HG02610 (cell line): ENCODE results near the gene ALS2CL.

Source experiments
- ATAC-seq: cut with Tn5 transposase; IDR thresholded peaks from one replicate; pipeline ENCODE4 v1.9.1; 2021; ENCODE audit warnings: mild to moderate bottlenecking, moderate library complexity; ENCODE audit not compliant: unreplicated experiment

Gene ALS2CL

GRCh38 chr3:46667061-46667621 lies 26.3 kb downstream of the ALS2CL start:
- ATAC-seq, result no peak

GRCh38 chr3:46666453-46666845 lies 27.0 kb downstream of the ALS2CL start:
- no peak for ATAC-seq

- ATAC-seq, result no peak
Measured at GRCh38 chr3:46665763-46666452, 27.6 kb downstream of the ALS2CL start.

- ATAC-seq, result no peak
Measured at GRCh38 chr3:46664971-46665762, 28.3 kb downstream of the ALS2CL start.

- no peak for ATAC-seq
Measured at GRCh38 chr3:46664188-46664970, 29.1 kb downstream of the ALS2CL start.

- no peak for ATAC-seq
Measured at GRCh38 chr3:46663591-46664135, 29.8 kb downstream of the ALS2CL start.

- no peak for ATAC-seq
Measured at GRCh38 chr3:46662771-46663551, 30.5 kb downstream of the ALS2CL start.

- ATAC-seq, result no peak
Measured at GRCh38 chr3:46661776-46662766, 31.4 kb downstream of the ALS2CL start.

- ATAC-seq, result no peak
Measured at GRCh38 chr3:46660543-46661523, 32.6 kb downstream of the ALS2CL start.

GRCh38 chr3:46660003-46660402 lies 33.5 kb downstream of the ALS2CL start:
- ATAC-seq, result no peak

GRCh38 chr3:46659285-46659684 lies 34.2 kb downstream of the ALS2CL start:
- no peak for ATAC-seq

GRCh38 chr3:46656778-46657556 lies 36.5 kb downstream of the ALS2CL start:
- ATAC-seq, result no peak

- no peak for ATAC-seq
Measured at GRCh38 chr3:46655271-46655670, 38.2 kb downstream of the ALS2CL start.

- ATAC-seq, result no peak
Measured at GRCh38 chr3:46651084-46651483, 42.4 kb downstream of the ALS2CL start.

- ATAC-seq, result no peak
Measured at GRCh38 chr3:46649436-46649835, 44.0 kb downstream of the ALS2CL start.

GRCh38 chr3:46648096-46648495 lies 45.4 kb downstream of the ALS2CL start:
- no peak for ATAC-seq

GRCh38 chr3:46646700-46647099 lies 46.8 kb downstream of the ALS2CL start:
- ATAC-seq, result no peak
